BE2C (cell line): ENCODE data around the gene GCH1.

Source experiments
- DNase-seq: peaks from one replicate; pipeline ENCODE4 v3.0.0-alpha.2; 2020
- H3K27me3 ChIP-seq: fragments of 250-450 bp; sonication (Bioruptor Pico); 2 replicates; pipeline ENCODE4 v1.5.1; 2020; ENCODE audit warnings: mild to moderate bottlenecking
- H3K36me3 ChIP-seq: fragments of 250-450 bp; sonication (Bioruptor Pico); 2 replicates; pipeline ENCODE4 v1.5.1; 2020; ENCODE audit warnings: mild to moderate bottlenecking
- H3K4me1 ChIP-seq: fragments of 250-450 bp; sonication (Bioruptor Pico); 2 replicates; pipeline ENCODE4 v1.5.1; 2020
- H3K4me3 ChIP-seq: 2 replicates; pipeline ENCODE4 v1.5.1; 2011; ENCODE audit warnings: low read depth, low read length
- H3K9me3 ChIP-seq: fragments of 250-450 bp; sonication (Bioruptor Pico); 2 replicates; pipeline ENCODE4 v1.5.1; 2020
- CTCF ChIP-seq: IDR thresholded peaks from 2 replicates; pipeline ENCODE4 v1.5.1; 2012; ENCODE audit warnings: mild to moderate bottlenecking, low read depth, low read length

GCH1 gene

GRCh38 chr14:54797556-54797955, 105.1 kb downstream of the GCH1 start:
- H3K4me1 ChIP-seq = no peaks in the 10 kb centered on the region
- no peak for DNase-seq
- H3K27me3 ChIP-seq = no peaks in the 10 kb centered on the region
- no peaks in the 10 kb centered on the region; the same call in none of the 2 replicates for H3K9me3 ChIP-seq
- no peaks in the 10 kb centered on the region for H3K36me3 ChIP-seq
- TF ChIP-seq CTCF = no peak
- no peak overlapping the region for H3K4me3 ChIP-seq

GRCh38 chr14:54796961-54797360, 105.7 kb downstream of the GCH1 start:
- Histone ChIP-seq H3K4me3 (no peak overlapping the region), H3K36me3 (no peaks in the 10 kb centered on the region), H3K9me3 (no peaks in the 10 kb centered on the region; the same call in none of the 2 replicates), H3K4me1 (no peaks in the 10 kb centered on the region), H3K27me3 (no peaks in the 10 kb centered on the region)
- no peak for TF ChIP-seq CTCF
- no peak for DNase-seq

DNA sequence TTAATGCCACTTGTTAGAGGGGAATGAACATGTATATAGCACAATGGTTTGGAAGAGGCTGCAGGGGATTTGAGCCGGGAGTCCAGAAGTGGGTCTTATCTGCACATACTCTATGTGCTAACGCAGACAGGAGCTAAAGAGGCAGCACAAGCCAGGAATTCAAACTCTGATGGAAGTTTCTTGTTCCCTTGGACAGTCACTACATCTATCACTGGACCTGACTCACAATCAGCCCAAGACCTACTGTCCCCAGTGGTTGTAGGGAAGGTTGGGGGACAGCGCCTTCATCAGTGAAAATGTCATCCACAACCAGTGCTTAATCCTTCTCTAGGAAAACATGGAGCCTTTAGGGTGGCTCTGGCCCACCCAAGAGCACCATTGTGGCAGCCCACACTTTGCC, 107.8 kb downstream of the GCH1 start:
- Histone ChIP-seq H3K4me1 (no peaks in the 10 kb centered on the region), H3K27me3 (no peaks in the 10 kb centered on the region), H3K4me3 (no peak overlapping the region), H3K36me3 (no peaks in the 10 kb centered on the region), H3K9me3 (no peaks in the 10 kb centered on the region; the same call in none of the 2 replicates)
- no peak for DNase-seq
- TF ChIP-seq CTCF = no peak

- no peak overlapping the region for H3K4me3 ChIP-seq
- no peaks in the 10 kb centered on the region; the same call in none of the 2 replicates for H3K9me3 ChIP-seq
- no peak for DNase-seq
- no peaks in the 10 kb centered on the region for H3K4me1 ChIP-seq
- no peak for TF ChIP-seq CTCF
- no peaks in the 10 kb centered on the region for H3K36me3 ChIP-seq
- H3K27me3 ChIP-seq = no peaks in the 10 kb centered on the region
These were observed 108.5 kb downstream of the GCH1 start for GRCh38 chr14:54794159-54794558.

DNA sequence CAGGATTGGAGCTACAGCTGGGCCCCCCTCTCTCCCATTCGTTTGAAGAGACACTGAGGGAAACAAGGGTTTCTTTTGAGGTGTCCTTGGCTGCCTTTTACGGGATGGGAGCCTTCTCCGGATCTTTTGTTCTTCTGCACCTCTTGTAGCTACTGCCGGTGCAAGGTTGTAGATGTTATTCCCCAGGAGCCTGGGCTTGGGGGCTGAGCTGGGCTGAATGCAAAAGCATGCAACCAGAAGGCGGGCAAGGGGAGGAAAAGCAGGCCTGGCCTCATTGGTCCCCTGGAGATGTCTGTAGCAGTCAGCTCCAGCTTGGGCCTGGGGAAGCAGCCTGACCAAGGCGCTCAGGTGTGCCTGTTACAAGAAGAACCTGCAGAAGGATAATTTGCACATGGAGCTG, 110.3 kb downstream of the GCH1 start:
- no peak overlapping the region for H3K4me3 ChIP-seq
- no peak for DNase-seq
- H3K36me3 ChIP-seq = no peaks in the 10 kb centered on the region
- H3K4me1 ChIP-seq = no peaks in the 10 kb centered on the region; the same call in 1 of the 2 replicates
- H3K27me3 ChIP-seq = no peaks in the 10 kb centered on the region
- TF ChIP-seq CTCF = no peak
- H3K9me3 ChIP-seq = no peaks in the 10 kb centered on the region; the same call in none of the 2 replicates
